ENCODE measurements around the gene STXBP2.

- TF ChIP-seq POLR2AphosphoS5 (IDR thresholded peaks at IDR 0.05) (no peak), POLR2A (IDR thresholded peaks at IDR 0.05) (no peak), CTCF (IDR thresholded peaks at IDR 0.05 in 8 of 11, conservative IDR thresholded peaks at IDR 0.05 in 3 of 11) (no peak)
Observed at GRCh38 chr19:7665076-7665475, 28.2 kb downstream of the STXBP2 start.
